ENCODE measurements around the gene GSG1. TPM values are rescaled to one million over a fixed set of nuclear protein-coding genes. Genes with fewer than 3 reads are reported as not detected.

Gene GSG1
- total and polyA plus RNA-seq, 2 donors (not counting 3 experiments of a cell fraction or from before 2014, with no cell fraction given): not detected

DNA sequence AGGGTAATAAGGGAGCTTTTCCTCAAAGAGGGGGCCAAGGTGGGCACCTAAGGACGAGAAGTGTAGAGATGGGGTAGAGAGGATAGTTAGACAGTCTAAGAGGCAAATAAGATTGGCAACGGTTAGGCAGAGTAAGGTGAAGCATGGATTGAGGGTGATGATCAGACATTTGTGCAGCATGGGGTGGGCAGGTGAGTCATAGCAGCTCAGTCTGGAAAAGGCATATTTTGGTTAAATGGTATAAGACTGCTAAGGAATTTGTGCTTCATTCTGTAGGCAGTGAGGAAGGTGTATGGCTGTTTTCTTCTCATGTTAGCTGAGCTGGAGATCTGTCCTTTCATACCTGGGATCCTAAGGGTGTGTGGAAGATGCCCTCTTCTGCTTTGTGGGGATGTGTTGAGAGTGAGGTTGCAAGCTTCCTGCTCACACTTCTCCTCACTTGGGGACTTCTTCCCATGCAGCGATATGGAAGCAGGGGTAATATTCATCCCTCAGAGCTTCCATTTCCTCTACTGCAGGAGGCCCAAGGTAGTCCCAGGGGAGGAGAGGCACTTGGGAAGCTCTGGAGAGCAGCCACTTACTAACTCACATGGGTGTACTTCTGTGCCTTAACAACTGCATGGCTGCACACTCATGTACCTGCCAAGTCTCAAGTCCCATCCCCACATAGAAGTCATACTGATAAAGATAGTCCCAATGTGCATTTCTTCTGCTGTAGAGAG lies 28.9 kb downstream of the GSG1 start:
- no peak overlapping the region for H3K9ac ChIP-seq (replicated peaks; ENCODE audit: extremely low read depth, insufficient read depth, low read length)
- H3K27me3 ChIP-seq (ENCODE audit: control insufficient read depth in 2 of 2, insufficient read depth in 2 of 2, low read length in 2 of 2): no peaks in the 10 kb centered on the region
- H3K4me2 ChIP-seq (ENCODE audit: insufficient read depth, low read length): no peak overlapping the region
- H2AFZ ChIP-seq (ENCODE audit: low read depth, low read length): no peak overlapping the region
- peaks cover under 1% of the 10 kb centered on the region for H3K4me1 ChIP-seq (ENCODE audit: control insufficient read depth, extremely low read depth, insufficient read depth, low read length)
- BruUV-seq (replicated peaks): no TSS peak
- H3K27ac ChIP-seq (ENCODE audit: insufficient read depth, low read depth, low read length): no peak overlapping the region
- FAIRE-seq (no peak), DNase-seq (ENCODE audit: low read depth, low spot score) (no peak)
- no peaks in the 10 kb centered on the region for H3K79me2 ChIP-seq (ENCODE audit: control insufficient read depth, insufficient read depth, low read length)
- POLR2A ChIA-PET: no interaction called here
- H4K20me1 ChIP-seq (replicated peaks; ENCODE audit: control insufficient read depth, extremely low read depth, insufficient read depth, low read length): no peaks in the 10 kb centered on the region
- dilution Hi-C loops (cut with MboI; ENCODE audit: extremely low pct_ligation_motif_present, low sequenced_read_pairs) (no loop called here), intact Hi-C loops (cut with micrococcal nuclease) (no loop called here)
- H3K9me1 ChIP-seq (replicated peaks; ENCODE audit: control insufficient read depth, extremely low read depth, insufficient read depth, low read length): no peaks in the 10 kb centered on the region
- CTCF ChIA-PET: interaction anchor here (0.8 to 1.9 kb wide), 3 partner anchors 11 to 138 kb away, joined by 3 to 6 read pairs (median 4); no protein-coding TSS in a partner anchor
- TF ChIP-seq MYC (IDR thresholded peaks at IDR 0.05; ENCODE audit: low read depth, low read length) (no peak), EZH2 (IDR thresholded peaks at IDR 0.05; ENCODE audit: borderline replicate concordance, low read depth, low read length, severe bottlenecking) (no peak), FOS (IDR thresholded peaks at IDR 0.05; ENCODE audit: borderline replicate concordance, insufficient read depth, low read length) (no peak), POLR2AphosphoS5 (IDR thresholded peaks at IDR 0.05; ENCODE audit: insufficient read depth, low read depth, low read length) (no peak), GATA2 (IDR thresholded peaks at IDR 0.05; ENCODE audit: insufficient read depth, insufficient read length, low read depth, low read length) (no peak), POLR2A (IDR thresholded peaks at IDR 0.05; ENCODE audit: low read depth, low read length) (no peak), JUN (IDR thresholded peaks at IDR 0.05; ENCODE audit: borderline replicate concordance, insufficient read depth, insufficient read length, low read depth) (no peak)
- TF ChIP-seq, protein P1, sequence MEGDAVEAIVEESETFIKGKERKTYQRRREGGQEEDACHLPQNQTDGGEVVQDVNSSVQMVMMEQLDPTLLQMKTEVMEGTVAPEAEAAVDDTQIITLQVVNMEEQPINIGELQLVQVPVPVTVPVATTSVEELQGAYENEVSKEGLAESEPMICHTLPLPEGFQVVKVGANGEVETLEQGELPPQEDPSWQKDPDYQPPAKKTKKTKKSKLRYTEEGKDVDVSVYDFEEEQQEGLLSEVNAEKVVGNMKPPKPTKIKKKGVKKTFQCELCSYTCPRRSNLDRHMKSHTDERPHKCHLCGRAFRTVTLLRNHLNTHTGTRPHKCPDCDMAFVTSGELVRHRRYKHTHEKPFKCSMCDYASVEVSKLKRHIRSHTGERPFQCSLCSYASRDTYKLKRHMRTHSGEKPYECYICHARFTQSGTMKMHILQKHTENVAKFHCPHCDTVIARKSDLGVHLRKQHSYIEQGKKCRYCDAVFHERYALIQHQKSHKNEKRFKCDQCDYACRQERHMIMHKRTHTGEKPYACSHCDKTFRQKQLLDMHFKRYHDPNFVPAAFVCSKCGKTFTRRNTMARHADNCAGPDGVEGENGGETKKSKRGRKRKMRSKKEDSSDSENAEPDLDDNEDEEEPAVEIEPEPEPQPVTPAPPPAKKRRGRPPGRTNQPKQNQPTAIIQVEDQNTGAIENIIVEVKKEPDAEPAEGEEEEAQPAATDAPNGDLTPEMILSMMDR (IDR thresholded peaks at IDR 0.05; ENCODE audit: extremely low read depth in 1 of 2, insufficient read depth in 1 of 2, low read depth in 1 of 2, low read length in 2 of 2): no peak
- TF ChIP-seq, protein P2, sequence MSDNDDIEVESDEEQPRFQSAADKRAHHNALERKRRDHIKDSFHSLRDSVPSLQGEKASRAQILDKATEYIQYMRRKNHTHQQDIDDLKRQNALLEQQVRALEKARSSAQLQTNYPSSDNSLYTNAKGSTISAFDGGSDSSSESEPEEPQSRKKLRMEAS (IDR thresholded peaks at IDR 0.05; ENCODE audit: insufficient read depth, insufficient read length): no peak
- no peak overlapping the region for H3K4me3 ChIP-seq (replicated peaks in 1 of 3; ENCODE audit: insufficient read depth in 1 of 3, low read depth in 1 of 3, low read length in 3 of 3)
- peaks cover 2 to 3% of the 10 kb centered on the region in 2 experiments for H3K36me3 ChIP-seq (ENCODE audit: control insufficient read depth in 2 of 2, extremely low read depth in 1 of 2, insufficient read depth in 2 of 2, low read length in 2 of 2)
- no peaks in the 10 kb centered on the region for H3K9me3 ChIP-seq (replicated peaks; ENCODE audit: control insufficient read depth, insufficient read depth, low read length)

Measured in endothelial cell of umbilical vein (primary cell).